OCI-LY3 (cell line): ENCODE results near the gene CTNNA3.

ENCODE experiments used
- H2AFZ ChIP-seq: fragments of 200-600, 300-600 bp; shearing (Covaris generic); 2 replicates; pipeline ENCODE4 v1.6.0; 2014; ENCODE audit warnings: antibody characterized with exemption, low read depth, low read length
- H3K27ac ChIP-seq: fragments of 200-600, 300-600 bp; sonication (generic); 2 replicates; pipeline ENCODE4 v1.5.1; 2014; ENCODE audit warnings: mild to moderate bottlenecking, low read length, moderate library complexity, mixed read lengths
- H3K27me3 ChIP-seq: fragments of 200-600, 300-600 bp; sonication (generic); 2 replicates; pipeline ENCODE4 v1.6.1; 2014; ENCODE audit warnings: low read depth, low read length, mixed read lengths
- H3K36me3 ChIP-seq: fragments of 200-600, 300-600 bp; sonication (generic); replicated peaks from 2 replicates; pipeline ENCODE3; 2014; ENCODE audit warnings: low read depth, low read length, mixed read lengths
- H3K4me1 ChIP-seq: fragments of 300-600, 200-600 bp; sonication (generic); 2 replicates; pipeline ENCODE4 v1.6.1; 2014; ENCODE audit warnings: low read length, mixed read lengths
- H3K4me2 ChIP-seq: fragments of 200-600, 300-600 bp; sonication (generic); 2 replicates; pipeline ENCODE4 v1.6.1; 2014; ENCODE audit warnings: low read length, mixed read lengths
- H3K4me3 ChIP-seq: fragments of 300-600, 200-600 bp; sonication (generic); 2 replicates; pipeline ENCODE4 v1.5.1; 2014; ENCODE audit warnings: antibody characterized with exemption, mild to moderate bottlenecking, low read length, moderate library complexity
- H3K79me2 ChIP-seq: fragments of 300-600, 200-600 bp; shearing (Covaris generic); 2 replicates; pipeline ENCODE4 v1.6.1; 2014; ENCODE audit warnings: mild to moderate bottlenecking, low read length, mixed read lengths
- H3K9ac ChIP-seq: fragments of 300-600, 200-600 bp; shearing (Covaris generic); 2 replicates; pipeline ENCODE4 v1.6.0; 2014; ENCODE audit warnings: mild to moderate bottlenecking, low read length, moderate library complexity
- H3K9me3 ChIP-seq: fragments of 200-600, 300-600 bp; shearing (Covaris generic); 2 replicates; pipeline ENCODE4 v1.6.1; 2014; ENCODE audit warnings: low read length, mixed read lengths; ENCODE audit not compliant: insufficient read depth
- H4K20me1 ChIP-seq: fragments of 200-600, 300-600 bp; sonication (generic); 2 replicates; pipeline ENCODE4 v1.6.1; 2016; ENCODE audit warnings: low read length, mixed read lengths; ENCODE audit not compliant: insufficient read depth
- EZH2phosphoT487 ChIP-seq: fragments of 200-600 bp; shearing (Covaris generic); IDR thresholded peaks from 2 replicates; pipeline ENCODE4 v1.6.1; 2018; ENCODE audit warnings: antibody characterized with exemption, mixed run types, low read depth
- TF ChIP-seq, protein P1 (sequence below): fragments of 200-600, 300-600 bp; sonication (generic); IDR thresholded peaks from 2 replicates; pipeline ENCODE4 v1.5.1; 2014; ENCODE audit warnings: antibody characterized with exemption, low read length, low read depth

Gene CTNNA3

DNA sequence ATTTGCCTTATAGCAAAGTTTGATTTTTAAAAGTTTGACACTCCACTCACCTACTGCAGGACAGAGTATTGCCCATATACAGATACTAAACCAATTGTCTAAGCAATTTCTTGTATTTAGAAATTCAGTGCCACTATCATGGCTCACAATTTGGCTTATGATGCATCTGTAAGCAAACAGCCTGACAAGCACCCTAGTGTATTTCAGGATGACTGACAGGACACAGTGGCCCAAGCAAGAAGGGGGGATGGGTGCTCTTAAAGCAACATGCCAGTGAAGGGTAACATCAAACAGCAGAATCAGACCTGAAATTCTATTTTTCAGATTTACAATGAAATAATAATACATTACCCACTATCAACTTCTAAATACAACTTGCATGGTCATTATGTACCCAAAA is 30.5 kb downstream of the CTNNA3 start:
- Histone ChIP-seq H3K27ac (no peak overlapping the region), H3K27me3 (no peaks in the 10 kb centered on the region), H2AFZ (no peak overlapping the region), H3K4me3 (no peak overlapping the region), H3K4me2 (no peak overlapping the region), H3K36me3 (no peaks in the 10 kb centered on the region), H3K4me1 (peaks cover 2% of the 10 kb centered on the region; the same call in 1 of the 2 replicates), H3K9me3 (no peaks in the 10 kb centered on the region), H3K79me2 (no peaks in the 10 kb centered on the region), H3K9ac (no peak overlapping the region), H4K20me1 (no peaks in the 10 kb centered on the region)
- no peak for TF ChIP-seq EZH2phosphoT487
- TF ChIP-seq, protein P1, sequence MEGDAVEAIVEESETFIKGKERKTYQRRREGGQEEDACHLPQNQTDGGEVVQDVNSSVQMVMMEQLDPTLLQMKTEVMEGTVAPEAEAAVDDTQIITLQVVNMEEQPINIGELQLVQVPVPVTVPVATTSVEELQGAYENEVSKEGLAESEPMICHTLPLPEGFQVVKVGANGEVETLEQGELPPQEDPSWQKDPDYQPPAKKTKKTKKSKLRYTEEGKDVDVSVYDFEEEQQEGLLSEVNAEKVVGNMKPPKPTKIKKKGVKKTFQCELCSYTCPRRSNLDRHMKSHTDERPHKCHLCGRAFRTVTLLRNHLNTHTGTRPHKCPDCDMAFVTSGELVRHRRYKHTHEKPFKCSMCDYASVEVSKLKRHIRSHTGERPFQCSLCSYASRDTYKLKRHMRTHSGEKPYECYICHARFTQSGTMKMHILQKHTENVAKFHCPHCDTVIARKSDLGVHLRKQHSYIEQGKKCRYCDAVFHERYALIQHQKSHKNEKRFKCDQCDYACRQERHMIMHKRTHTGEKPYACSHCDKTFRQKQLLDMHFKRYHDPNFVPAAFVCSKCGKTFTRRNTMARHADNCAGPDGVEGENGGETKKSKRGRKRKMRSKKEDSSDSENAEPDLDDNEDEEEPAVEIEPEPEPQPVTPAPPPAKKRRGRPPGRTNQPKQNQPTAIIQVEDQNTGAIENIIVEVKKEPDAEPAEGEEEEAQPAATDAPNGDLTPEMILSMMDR = no peak

DNA sequence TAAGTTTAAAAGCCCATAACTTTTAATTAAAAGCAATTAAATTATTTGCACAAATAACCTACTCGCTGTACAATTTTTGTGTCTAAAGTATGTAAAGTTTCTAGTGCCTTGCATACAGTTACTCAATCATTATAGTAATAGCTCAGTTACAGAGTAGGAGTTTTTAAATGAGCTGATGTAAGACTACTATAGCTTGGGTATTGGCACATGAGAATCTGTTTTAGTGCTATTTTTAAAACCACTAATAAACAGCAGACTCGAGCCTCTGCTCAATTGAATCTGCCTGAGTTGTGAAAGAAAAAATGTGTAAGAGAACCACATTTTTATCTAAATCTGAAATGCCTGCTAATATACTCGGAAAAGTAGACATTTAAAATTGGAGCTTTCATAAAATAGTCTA is 31.1 kb downstream of the CTNNA3 start:
- Histone ChIP-seq H2AFZ (no peak overlapping the region), H3K79me2 (no peaks in the 10 kb centered on the region), H3K27ac (no peak overlapping the region), H4K20me1 (no peaks in the 10 kb centered on the region), H3K9ac (no peak overlapping the region), H3K4me3 (no peak overlapping the region), H3K27me3 (no peaks in the 10 kb centered on the region), H3K4me1 (peaks cover 2% of the 10 kb centered on the region; the same call in 1 of the 2 replicates), H3K36me3 (no peaks in the 10 kb centered on the region), H3K4me2 (no peak overlapping the region), H3K9me3 (no peaks in the 10 kb centered on the region)
- TF ChIP-seq, protein P1 = no peak

DNA sequence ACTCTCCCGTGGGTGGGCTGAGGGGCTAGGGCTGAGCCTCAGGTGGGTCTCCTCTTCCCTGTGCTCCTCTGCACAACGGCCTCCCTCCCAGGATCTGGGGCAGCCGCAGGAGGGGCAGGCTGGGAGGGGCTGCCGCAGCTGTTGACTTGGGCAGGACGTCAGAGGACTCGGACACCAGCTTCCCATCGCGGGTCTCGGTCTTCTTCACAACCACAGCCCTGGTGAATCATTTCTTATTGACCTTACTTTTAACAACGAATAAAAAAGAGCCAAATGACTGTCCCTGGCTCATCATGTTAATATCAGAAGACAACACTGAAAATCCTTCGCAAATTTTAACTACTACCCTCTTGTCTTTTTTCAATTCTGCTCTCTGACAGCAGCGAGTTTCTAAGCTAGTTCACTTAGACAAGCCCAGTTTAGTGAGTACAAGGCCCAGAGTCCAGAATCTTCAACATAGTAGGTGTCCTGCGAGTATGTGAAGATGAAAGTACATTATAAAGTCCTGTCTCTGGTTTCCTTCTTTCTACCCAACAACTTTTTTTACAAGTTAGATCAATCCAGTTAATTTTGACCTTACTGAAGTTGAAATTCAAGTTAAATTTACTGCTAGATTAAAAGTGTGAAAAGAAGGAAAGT is 32.4 kb downstream of the CTNNA3 start:
- H3K4me2 ChIP-seq = peak overlapping the region; percentile 24
- H3K27ac ChIP-seq = no peak overlapping the region
- no peak overlapping the region for H3K4me3 ChIP-seq
- no peak overlapping the region for H3K9ac ChIP-seq
- H3K4me1 ChIP-seq = peaks cover 2% of the 10 kb centered on the region; the same call in 1 of the 2 replicates
- H3K9me3 ChIP-seq = no peaks in the 10 kb centered on the region
- H2AFZ ChIP-seq = no peak overlapping the region
- no peaks in the 10 kb centered on the region for H3K27me3 ChIP-seq
- H4K20me1 ChIP-seq = no peaks in the 10 kb centered on the region
- H3K79me2 ChIP-seq = no peaks in the 10 kb centered on the region
- no peaks in the 10 kb centered on the region for H3K36me3 ChIP-seq
- TF ChIP-seq EZH2phosphoT487 = no peak
- TF ChIP-seq, protein P1 = no peak

DNA sequence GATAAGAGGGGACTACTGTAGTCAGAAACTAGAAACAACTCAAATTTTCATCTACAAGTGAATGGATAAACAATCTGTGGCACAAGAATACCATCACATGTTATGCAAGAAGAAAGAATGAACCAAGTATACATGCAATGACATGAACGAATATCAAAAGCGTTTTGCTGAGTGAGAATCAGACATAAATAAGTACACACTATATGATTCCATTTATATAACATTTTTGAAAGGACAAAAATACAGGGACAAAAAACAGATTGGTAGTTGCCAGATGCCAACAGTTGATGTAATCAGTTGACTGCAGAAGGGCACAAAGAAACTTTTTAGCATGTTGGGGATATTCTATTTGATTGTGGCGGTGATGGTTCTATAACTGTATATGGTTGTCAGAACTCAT is 33.6 kb downstream of the CTNNA3 start:
- Histone ChIP-seq H3K4me2 (no peak overlapping the region), H4K20me1 (no peaks in the 10 kb centered on the region)

More for the DNA sequence above, 33.6 kb downstream of the CTNNA3 start:
- H3K27ac ChIP-seq = no peak overlapping the region
- no peak overlapping the region for H2AFZ ChIP-seq
- H3K36me3 ChIP-seq = no peaks in the 10 kb centered on the region
- no peak overlapping the region for H3K4me3 ChIP-seq
- TF ChIP-seq, protein P1 = no peak
- no peak for TF ChIP-seq EZH2phosphoT487
- H3K9ac ChIP-seq = no peak overlapping the region
- no peaks in the 10 kb centered on the region for H3K79me2 ChIP-seq
- no peaks in the 10 kb centered on the region for H3K9me3 ChIP-seq
- H3K27me3 ChIP-seq = no peaks in the 10 kb centered on the region
- peaks cover 2% of the 10 kb centered on the region; the same call in 1 of the 2 replicates for H3K4me1 ChIP-seq
